Mesothelial cell of epicardium (in vitro differentiated cells): ENCODE results near the gene ADAM29. TPM values are rescaled to one million over a fixed set of nuclear protein-coding genes. Genes with fewer than 3 reads are reported as not detected.

Source experiments
- DNase-seq, 2 experiments: peaks; one replicate each; pipeline ENCODE4 v3.0.0; 2021; ENCODE audit warnings: low spot score in 2 of 2; ENCODE audit not compliant: unreplicated experiment in 2 of 2
- H3K27ac Mint-ChIP-seq: 2 replicates; pipeline ENCODE4 v1.8.0; 2021; ENCODE audit warnings: mixed read lengths
- H3K27me3 Mint-ChIP-seq: 2 replicates; pipeline ENCODE4 v1.8.0; 2021; ENCODE audit warnings: low read depth, mixed read lengths
- H3K36me3 Mint-ChIP-seq: 2 replicates; pipeline ENCODE4 v1.8.0; 2021; ENCODE audit warnings: mixed read lengths
- H3K4me1 Mint-ChIP-seq: 2 replicates; pipeline ENCODE4 v1.8.0; 2021; ENCODE audit warnings: mixed read lengths
- H3K4me3 Mint-ChIP-seq: 2 replicates; pipeline ENCODE4 v1.8.0; 2021; ENCODE audit warnings: mild to moderate bottlenecking, moderate library complexity, mixed read lengths
- H3K9me3 Mint-ChIP-seq: 2 replicates; pipeline ENCODE4 v1.8.0; 2021; ENCODE audit warnings: mixed read lengths
- CTCF ChIP-seq: fragments of 200-600 bp; sonication (generic); IDR thresholded peaks from one replicate; pipeline ENCODE4 v1.5.0; 2021; ENCODE audit warnings: antibody characterized with exemption; ENCODE audit not compliant: unreplicated experiment
- total RNA-seq: library from RNA; stranded (reverse); gene quantifications from 3 replicates; pipeline ENCODE4 v1.2.1, GENCODE V29; 2021

Gene ADAM29
- total RNA-seq, 1 donor from 2014 or later, result not detected

GRCh38 chr4:174912919-174913543 is 5.1 kb upstream of the ADAM29 start:
- H3K4me3 Mint-ChIP-seq, result no peak overlapping the region
- H3K36me3 Mint-ChIP-seq, result peaks cover 3% of the 10 kb centered on the region
- H3K9me3 Mint-ChIP-seq, result peaks cover 24% of the 10 kb centered on the region
- H3K27me3 Mint-ChIP-seq, result no peaks in the 10 kb centered on the region
- no peak overlapping the region for H3K27ac Mint-ChIP-seq
- no peaks in the 10 kb centered on the region for H3K4me1 Mint-ChIP-seq
- DNase-seq, result no peak
- no peak for TF ChIP-seq CTCF

GRCh38 chr4:174919886-174920423 is 1.8 kb downstream of the ADAM29 start:
- Mint-ChIP-seq H3K27me3 (no peaks in the 10 kb centered on the region), H3K27ac (no peak overlapping the region), H3K4me1 (peaks cover 1% of the 10 kb centered on the region), H3K9me3 (peaks cover 2% of the 10 kb centered on the region), H3K4me3 (no peak overlapping the region), H3K36me3 (no peaks in the 10 kb centered on the region)
- no peak for DNase-seq
- TF ChIP-seq CTCF, result no peak

- H3K4me3 Mint-ChIP-seq, result no peak overlapping the region
- no peaks in the 10 kb centered on the region for H3K27me3 Mint-ChIP-seq
- no peaks in the 10 kb centered on the region for H3K9me3 Mint-ChIP-seq
- TF ChIP-seq CTCF, result no peak
- no peaks in the 10 kb centered on the region for H3K36me3 Mint-ChIP-seq
- no peak for DNase-seq
- H3K4me1 Mint-ChIP-seq, result peaks cover 30% of the 10 kb centered on the region
- no peak overlapping the region for H3K27ac Mint-ChIP-seq
Observed at GRCh38 chr4:174926958-174927357, 8.8 kb downstream of the ADAM29 start.

- Mint-ChIP-seq H3K4me3 (no peak overlapping the region), H3K4me1 (peaks cover 30% of the 10 kb centered on the region), H3K36me3 (no peaks in the 10 kb centered on the region), H3K9me3 (no peaks in the 10 kb centered on the region), H3K27ac (peak overlapping the region; percentile 64), H3K27me3 (no peaks in the 10 kb centered on the region)
- no peak for DNase-seq
- no peak for TF ChIP-seq CTCF
Observed at GRCh38 chr4:174928174-174928573, 10.0 kb downstream of the ADAM29 start.

- no peaks in the 10 kb centered on the region for H3K27me3 Mint-ChIP-seq
- H3K4me3 Mint-ChIP-seq, result no peak overlapping the region
- no peak for DNase-seq
- H3K9me3 Mint-ChIP-seq, result peaks cover 4% of the 10 kb centered on the region
- no peaks in the 10 kb centered on the region for H3K36me3 Mint-ChIP-seq
- TF ChIP-seq CTCF, result no peak
- no peak overlapping the region for H3K27ac Mint-ChIP-seq
- peaks cover 30% of the 10 kb centered on the region for H3K4me1 Mint-ChIP-seq
Observed at GRCh38 chr4:174928575-174929253, 10.6 kb downstream of the ADAM29 start.
